ENCODE measurements around the gene RUVBL1. TPM values are rescaled to one million over a fixed set of nuclear protein-coding genes. Genes with fewer than 3 reads are reported as not detected.

RUVBL1 gene
- total and polyA plus RNA-seq, 9 donors = 15.6 to 37.9 (median 25.1) TPM

DNA sequence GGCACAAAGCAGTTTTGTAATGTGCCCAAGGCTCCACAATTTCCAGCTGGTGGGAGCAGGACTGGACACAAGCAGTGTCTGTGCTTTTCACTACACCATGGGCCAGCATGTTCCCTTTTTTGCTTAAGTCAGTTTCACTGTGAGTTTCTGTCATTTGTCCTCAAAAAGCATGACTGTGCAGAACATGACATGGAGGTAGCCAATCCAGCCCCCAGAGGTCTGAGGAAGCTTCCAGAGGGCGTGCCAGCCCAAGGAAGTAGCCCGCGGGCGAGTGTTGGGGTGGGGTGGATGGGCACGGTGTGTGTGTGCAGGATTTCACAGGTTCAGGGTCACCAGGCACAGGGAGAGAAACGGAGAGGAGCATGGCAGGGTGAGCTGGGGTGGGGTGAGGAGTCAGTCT lies 21.7 kb upstream of the RUVBL1 start:
- no peaks in the 10 kb centered on the region for H3K4me1 ChIP-seq (ENCODE audit: insufficient read depth)
- TF ChIP-seq, protein P1, sequence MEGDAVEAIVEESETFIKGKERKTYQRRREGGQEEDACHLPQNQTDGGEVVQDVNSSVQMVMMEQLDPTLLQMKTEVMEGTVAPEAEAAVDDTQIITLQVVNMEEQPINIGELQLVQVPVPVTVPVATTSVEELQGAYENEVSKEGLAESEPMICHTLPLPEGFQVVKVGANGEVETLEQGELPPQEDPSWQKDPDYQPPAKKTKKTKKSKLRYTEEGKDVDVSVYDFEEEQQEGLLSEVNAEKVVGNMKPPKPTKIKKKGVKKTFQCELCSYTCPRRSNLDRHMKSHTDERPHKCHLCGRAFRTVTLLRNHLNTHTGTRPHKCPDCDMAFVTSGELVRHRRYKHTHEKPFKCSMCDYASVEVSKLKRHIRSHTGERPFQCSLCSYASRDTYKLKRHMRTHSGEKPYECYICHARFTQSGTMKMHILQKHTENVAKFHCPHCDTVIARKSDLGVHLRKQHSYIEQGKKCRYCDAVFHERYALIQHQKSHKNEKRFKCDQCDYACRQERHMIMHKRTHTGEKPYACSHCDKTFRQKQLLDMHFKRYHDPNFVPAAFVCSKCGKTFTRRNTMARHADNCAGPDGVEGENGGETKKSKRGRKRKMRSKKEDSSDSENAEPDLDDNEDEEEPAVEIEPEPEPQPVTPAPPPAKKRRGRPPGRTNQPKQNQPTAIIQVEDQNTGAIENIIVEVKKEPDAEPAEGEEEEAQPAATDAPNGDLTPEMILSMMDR (IDR thresholded peaks at IDR 0.05) = no peak
- TF ChIP-seq EP300 (IDR thresholded peaks at IDR 0.05) (no peak), POLR2A (IDR thresholded peaks at IDR 0.05) (no peak)
- H3K4me3 ChIP-seq = no peak overlapping the region
- no peaks in the 10 kb centered on the region for H3K27me3 ChIP-seq
- no peaks in the 10 kb centered on the region for H3K36me3 ChIP-seq
- H3K27ac ChIP-seq = no peak overlapping the region
- no peaks in the 10 kb centered on the region for H3K9me3 ChIP-seq
- WGBS, 3 donors = 64 to 78% (median 73%) methylated on average over 6 of the region's 6 CpGs
- no peak for DNase-seq
- intact Hi-C loops (cut with DNase I) = no loop called here

- TF ChIP-seq, protein P1 (IDR thresholded peaks at IDR 0.05) = no peak
- TF ChIP-seq EP300 (IDR thresholded peaks at IDR 0.05) = no peak
- no peak for TF ChIP-seq POLR2A (IDR thresholded peaks at IDR 0.05)
- Histone ChIP-seq H3K4me3 (no peak overlapping the region), H3K36me3 (no peaks in the 10 kb centered on the region), H3K27me3 (no peaks in the 10 kb centered on the region), H3K4me1 (ENCODE audit: insufficient read depth) (no peaks in the 10 kb centered on the region), H3K27ac (no peak overlapping the region), H3K9me3 (no peaks in the 10 kb centered on the region)
- DNase-seq = no peak
- WGBS, 3 donors = 64 to 75% (median 64%) methylated on average over 5 of the region's 5 CpGs
- intact Hi-C loops (cut with DNase I) = no loop called here
Measured at GRCh38 chr3:128144512-128145187, 21.0 kb upstream of the RUVBL1 start.

DNA sequence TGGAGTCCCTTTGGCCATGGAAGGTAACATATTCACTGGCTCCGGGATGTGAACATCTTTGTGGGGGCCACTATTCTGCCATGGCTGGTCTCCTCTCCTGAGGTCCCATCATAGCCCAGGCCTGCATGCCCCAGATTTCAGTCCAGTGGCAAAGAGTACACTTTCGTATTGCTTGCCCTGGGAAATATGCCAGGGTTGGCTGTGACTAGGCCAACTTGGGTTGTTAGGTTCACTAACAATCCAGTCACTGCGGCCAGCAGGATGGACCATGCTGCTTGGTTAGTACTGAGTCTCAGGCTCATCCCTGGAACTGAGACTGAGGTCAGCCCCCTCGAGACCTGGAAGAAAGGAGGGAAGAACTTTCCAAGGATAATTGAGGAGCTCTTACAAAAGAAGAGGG lies 19.9 kb upstream of the RUVBL1 start:
- 84 to 98% (median 88%) methylated on average over 4 of the region's 4 CpGs for WGBS, 3 donors
- H3K27me3 ChIP-seq = no peaks in the 10 kb centered on the region
- no peaks in the 10 kb centered on the region for H3K9me3 ChIP-seq
- H3K36me3 ChIP-seq = no peaks in the 10 kb centered on the region
- no peak overlapping the region for H3K4me3 ChIP-seq
- no peak overlapping the region for H3K27ac ChIP-seq
- H3K4me1 ChIP-seq (ENCODE audit: insufficient read depth) = no peaks in the 10 kb centered on the region
- no peak for DNase-seq
- TF ChIP-seq EP300 (IDR thresholded peaks at IDR 0.05) (no peak), POLR2A (IDR thresholded peaks at IDR 0.05) (no peak)
- TF ChIP-seq, protein P1 (IDR thresholded peaks at IDR 0.05) = no peak
- intact Hi-C loops (cut with DNase I) = no loop called here

DNA sequence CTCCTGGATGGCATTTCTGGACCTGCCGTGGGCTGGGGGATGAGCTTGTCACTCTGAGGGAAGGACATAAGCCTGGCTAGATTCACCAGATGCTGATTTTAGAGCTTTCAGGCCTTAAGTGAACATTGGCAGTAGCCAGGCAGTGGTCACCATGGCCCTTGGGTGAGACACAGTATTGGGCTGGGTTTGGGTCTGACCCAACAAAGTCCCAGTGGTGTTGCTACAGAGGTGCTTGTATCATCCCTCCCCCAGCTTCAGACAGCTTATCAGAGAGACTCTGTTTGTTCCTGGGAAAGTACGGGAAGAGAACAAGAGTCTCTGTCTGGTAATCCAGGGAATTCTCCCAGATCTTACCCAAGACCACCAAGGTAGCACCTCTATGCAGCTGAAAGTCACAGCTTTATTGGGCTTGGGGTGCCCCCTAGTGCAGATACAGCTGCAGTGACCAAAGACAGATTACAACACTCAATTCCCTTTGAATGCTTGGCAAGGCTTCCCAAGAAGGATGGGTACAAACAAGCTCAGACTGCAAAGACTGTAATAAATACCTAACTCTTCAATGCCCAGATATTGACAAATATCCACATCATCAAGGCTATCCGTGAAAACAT lies 9.8 kb upstream of the RUVBL1 start:
- WGBS, 3 donors = 57 to 63% (median 59%) methylated on average over 3 of the region's 3 CpGs
- Histone ChIP-seq H3K36me3 (no peaks in the 10 kb centered on the region), H3K9me3 (no peaks in the 10 kb centered on the region), H3K27ac (no peak overlapping the region), H3K4me3 (no peak overlapping the region), H3K4me1 (ENCODE audit: insufficient read depth) (no peaks in the 10 kb centered on the region), H3K27me3 (no peaks in the 10 kb centered on the region)
- intact Hi-C loops (cut with DNase I) = no loop called here
- DNase-seq = no peak
- TF ChIP-seq POLR2A (IDR thresholded peaks at IDR 0.05) (no peak), EP300 (IDR thresholded peaks at IDR 0.05) (no peak)
- TF ChIP-seq, protein P1 (IDR thresholded peaks at IDR 0.05) = no peak

All from ovary (tissue), 9 donors.